Ecto neural progenitor cell (in vitro differentiated cells): Measurements from ENCODE around the gene SEC24C.
"Not testable (repeated sequence)": the region's sequence is repeated elsewhere in the genome, so short reads cannot be mapped to it uniquely, and the experiment has no call there.

Experiments
- DNase-seq: peaks from one replicate; pipeline ENCODE4 v3.0.0-alpha.2; 2018; ENCODE audit warnings: low spot score

SEC24C gene

GRCh38 chr10:73793456-73793855 lies 49.3 kb downstream of the SEC24C start:
- no peak for DNase-seq

- DNase-seq = not testable (repeated sequence)
These were observed 51.3 kb downstream of the SEC24C start for GRCh38 chr10:73795491-73795890.

GRCh38 chr10:73796035-73796434 lies 51.9 kb downstream of the SEC24C start:
- not testable (repeated sequence) for DNase-seq

- DNase-seq = no peak
These were observed 52.6 kb downstream of the SEC24C start for GRCh38 chr10:73796766-73797165.

- DNase-seq = no peak
These were observed 53.3 kb downstream of the SEC24C start for GRCh38 chr10:73797324-73798025.

GRCh38 chr10:73798087-73798486 lies 53.9 kb downstream of the SEC24C start:
- no peak for DNase-seq

GRCh38 chr10:73798927-73799560 lies 54.9 kb downstream of the SEC24C start:
- no peak for DNase-seq

GRCh38 chr10:73799899-73800559 lies 55.9 kb downstream of the SEC24C start:
- no peak for DNase-seq

- DNase-seq = no peak
These were observed 56.5 kb downstream of the SEC24C start for GRCh38 chr10:73800560-73801252.

GRCh38 chr10:73801253-73801590 lies 57.0 kb downstream of the SEC24C start:
- no peak for DNase-seq

GRCh38 chr10:73802276-73802991 lies 58.3 kb downstream of the SEC24C start:
- DNase-seq = no peak

- DNase-seq = no peak
These were observed 59.6 kb downstream of the SEC24C start for GRCh38 chr10:73803680-73804286.

GRCh38 chr10:73806176-73806950 lies 62.2 kb downstream of the SEC24C start:
- no peak for DNase-seq

- DNase-seq = no peak
These were observed 63.3 kb downstream of the SEC24C start for GRCh38 chr10:73807471-73807870.

GRCh38 chr10:73808021-73808815 lies 64.0 kb downstream of the SEC24C start:
- DNase-seq = no peak

GRCh38 chr10:73809061-73809818 lies 65.1 kb downstream of the SEC24C start:
- DNase-seq = no peak

- DNase-seq = no peak
These were observed 66.2 kb downstream of the SEC24C start for GRCh38 chr10:73810358-73810734.

GRCh38 chr10:73810735-73811465 lies 66.7 kb downstream of the SEC24C start:
- peak; percentile 63 for DNase-seq

- DNase-seq = no peak
These were observed 68.5 kb downstream of the SEC24C start for GRCh38 chr10:73812657-73813056.
